EH (cell line): Measurements from ENCODE around the gene GFAP.
"Not testable (repeated sequence)": the region's sequence is repeated elsewhere in the genome, so short reads cannot be mapped to it uniquely, and the experiment has no call there.

Experiments
- DNase-seq: peaks from one replicate; pipeline ENCODE4 v3.0.0-alpha.2; 2015; ENCODE audit warnings: low read depth

GFAP gene

GRCh38 chr17:44915321-44915726 lies at the start of gene GFAP:
Gene GFAP, minus strand, starts transcription at chr17:44915500. Its CDS starts 14 bp downstream, at chr17:44915486.
- no peak for DNase-seq

GRCh38 chr17:44961921-44962350 lies 46.6 kb upstream of the GFAP start:
- DNase-seq, result no peak

GRCh38 chr17:44960691-44961090 lies 45.4 kb upstream of the GFAP start:
- no peak for DNase-seq

- no peak for DNase-seq
Observed at GRCh38 chr17:44959821-44960531, 44.7 kb upstream of the GFAP start.

- no peak for DNase-seq
Observed at GRCh38 chr17:44956998-44957981, 42.0 kb upstream of the GFAP start.

GRCh38 chr17:44955674-44956425 lies 40.5 kb upstream of the GFAP start:
- no peak for DNase-seq

- no peak for DNase-seq
Observed at GRCh38 chr17:44952946-44953475, 37.7 kb upstream of the GFAP start.

- no peak for DNase-seq
Observed at GRCh38 chr17:44948315-44948795, 33.1 kb upstream of the GFAP start.

- peak; percentile 96 for DNase-seq
Observed at GRCh38 chr17:44947461-44948314, 32.4 kb upstream of the GFAP start, which contains the start of gene KIF18B. Gene KIF18B, minus strand, starts transcription at chr17:44947773. Its CDS starts 11,429 bp downstream, at chr17:44936344.

- not testable (repeated sequence) for DNase-seq
Observed at GRCh38 chr17:44945652-44946051, 30.4 kb upstream of the GFAP start.

- DNase-seq, result no peak
Observed at GRCh38 chr17:44942456-44942855, 27.2 kb upstream of the GFAP start.

- peak; percentile 50 for DNase-seq
Observed at GRCh38 chr17:44941712-44942331, 26.5 kb upstream of the GFAP start.

- no peak for DNase-seq
Observed at GRCh38 chr17:44940768-44941167, 25.5 kb upstream of the GFAP start.

GRCh38 chr17:44940317-44940716 lies 25.0 kb upstream of the GFAP start:
- DNase-seq, result peak; percentile 42

GRCh38 chr17:44935116-44935515 lies 19.8 kb upstream of the GFAP start:
- DNase-seq, result no peak

- no peak for DNase-seq
Observed at GRCh38 chr17:44934745-44935105, 19.4 kb upstream of the GFAP start.

- DNase-seq, result no peak
Observed at GRCh38 chr17:44933824-44934744, 18.8 kb upstream of the GFAP start.

- DNase-seq, result no peak
Observed at GRCh38 chr17:44932787-44933097, 17.4 kb upstream of the GFAP start.

- DNase-seq, result no peak
Observed at GRCh38 chr17:44932096-44932786, 16.9 kb upstream of the GFAP start.
